Suprapubic skin (tissue), 4 donors: ENCODE results near the gene GPR156. TPM values are rescaled to one million over a fixed set of nuclear protein-coding genes. Genes with fewer than 3 reads are reported as not detected.

Source experiments
- DNase-seq, 2 donors: peaks; one replicate each; pipeline ENCODE4 v3.0.0-alpha.2; 2019; ENCODE audit warnings: low spot score in 2 of 2
- H3K27ac ChIP-seq: fragments of 200-600 bp; sonication (generic); one replicate; pipeline ENCODE4 v1.5.1; 2019
- H3K27me3 ChIP-seq: fragments of 200-600 bp; sonication (generic); one replicate; pipeline ENCODE4 v1.5.1; 2019
- H3K36me3 ChIP-seq: fragments of 200-600 bp; sonication (generic); one replicate; pipeline ENCODE4 v1.5.1; 2019
- H3K4me1 ChIP-seq: fragments of 200-600 bp; sonication (generic); one replicate; pipeline ENCODE4 v1.5.1; 2019
- H3K4me3 ChIP-seq: fragments of 200-600 bp; sonication (generic); one replicate; pipeline ENCODE4 v1.5.1; 2019; ENCODE audit warnings: mild to moderate bottlenecking
- H3K9me3 ChIP-seq: fragments of 200-600 bp; sonication (generic); one replicate; pipeline ENCODE4 v1.5.1; 2019
- CTCF ChIP-seq, 2 donors: fragments of 200-600 bp in 1 of 2; fragments of 450-650 bp in 1 of 2; sonication (generic) in 1 of 2; IDR thresholded peaks; one replicate each; pipeline ENCODE4 v1.5.1; 2016 to 2019; ENCODE audit warnings: antibody characterized with exemption in 2 of 2, mild to moderate bottlenecking in 1 of 2, moderate library complexity in 1 of 2
- EP300 ChIP-seq: sonication (generic); formaldehyde crosslinking; IDR thresholded peaks from one replicate; pipeline ENCODE4 v1.6.1; 2017; ENCODE audit warnings: antibody characterized with exemption
- POLR2A ChIP-seq, 2 donors: fragments of 450-650 bp; IDR thresholded peaks; one replicate each; pipeline ENCODE4 v1.6.1; 2017; ENCODE audit warnings: antibody characterized with exemption in 2 of 2, mild to moderate bottlenecking in 2 of 2, moderate library complexity in 2 of 2
- POLR2AphosphoS5 ChIP-seq, 3 donors: sonication (generic); formaldehyde crosslinking; IDR thresholded peaks; one replicate each; pipeline ENCODE4 v1.6.1; 2017; ENCODE audit warnings: antibody characterized with exemption in 3 of 3
- WGBS: methylation state at CpG from one replicate; pipeline ENCODE4 v1.1.5; 2018; 5-methylcytosine and 5-hydroxymethylcytosine counted together
- total RNA-seq, 4 donors: library from RNA; depleted of rRNA; stranded (reverse); fragments of >200 nt; gene quantifications; one replicate each; pipeline ENCODE4 v1.1.0, GENCODE V29; 2016

The GPR156 gene
- total RNA-seq, 4 donors from 2014 or later, result 0.29 to 0.72 (median 0.30) TPM; not detected in 1

DNA sequence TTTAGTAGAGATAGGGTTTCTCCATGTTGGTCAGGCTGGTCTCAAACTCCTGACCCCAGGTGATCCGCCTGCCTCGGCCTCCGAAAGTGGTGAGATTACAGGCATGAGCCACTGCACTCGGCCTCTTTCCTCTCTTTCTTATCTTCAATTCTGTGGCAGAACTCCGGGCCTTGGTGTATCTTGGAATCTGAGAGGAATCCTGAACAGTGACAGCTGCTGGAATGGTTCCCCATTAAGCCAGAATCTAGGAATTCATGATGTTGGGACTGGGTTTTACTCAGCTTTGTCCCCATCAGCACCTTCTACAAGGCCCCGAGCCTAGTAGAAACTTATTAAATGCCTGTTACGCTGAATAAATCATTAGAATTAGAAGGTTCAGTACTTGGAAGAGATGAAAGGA is 81.4 kb downstream of the GPR156 start:
- Histone ChIP-seq H3K9me3 (no peaks in the 10 kb centered on the region), H3K36me3 (no peaks in the 10 kb centered on the region), H3K4me1 (peaks cover 16% of the 10 kb centered on the region), H3K27me3 (no peaks in the 10 kb centered on the region), H3K27ac (no peak overlapping the region), H3K4me3 (no peak overlapping the region)
- no peak for DNase-seq
- TF ChIP-seq EP300, result no peak
- no peak for TF ChIP-seq CTCF (IDR thresholded peaks at IDR 0.05)
- TF ChIP-seq POLR2AphosphoS5 (IDR thresholded peaks at IDR 0.05), result no peak
- no peak for TF ChIP-seq POLR2A (IDR thresholded peaks at IDR 0.05)
- 89% methylated on average over 7 of the region's 7 CpGs for WGBS

DNA sequence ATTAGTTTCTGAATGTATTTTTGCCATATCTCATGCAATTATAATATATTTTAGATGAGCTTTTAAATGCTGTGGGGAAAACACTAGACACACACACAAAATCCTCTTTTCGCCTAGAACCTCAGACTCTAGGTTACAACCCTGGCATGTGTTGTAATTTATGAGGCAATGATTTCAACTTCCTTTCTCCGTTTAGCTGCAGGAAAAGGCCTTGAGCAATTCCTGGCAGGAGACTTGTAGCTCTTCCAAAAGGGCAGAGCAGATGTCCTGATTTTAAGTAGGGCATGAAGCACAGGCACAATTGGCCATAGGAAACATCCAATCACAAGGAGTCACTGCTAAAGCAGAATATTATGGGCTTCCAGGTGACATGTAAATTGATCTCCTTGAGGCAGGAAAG is 82.0 kb downstream of the GPR156 start:
- Histone ChIP-seq H3K27me3 (no peaks in the 10 kb centered on the region), H3K4me3 (no peak overlapping the region), H3K9me3 (no peaks in the 10 kb centered on the region), H3K36me3 (no peaks in the 10 kb centered on the region), H3K27ac (no peak overlapping the region), H3K4me1 (peaks cover 16% of the 10 kb centered on the region)
- WGBS, result 4% methylated on average over 2 of the region's 2 CpGs
- DNase-seq, result no peak
- TF ChIP-seq CTCF (IDR thresholded peaks at IDR 0.05) (no peak), POLR2A (IDR thresholded peaks at IDR 0.05) (no peak), POLR2AphosphoS5 (IDR thresholded peaks at IDR 0.05) (no peak), EP300 (no peak)

DNA sequence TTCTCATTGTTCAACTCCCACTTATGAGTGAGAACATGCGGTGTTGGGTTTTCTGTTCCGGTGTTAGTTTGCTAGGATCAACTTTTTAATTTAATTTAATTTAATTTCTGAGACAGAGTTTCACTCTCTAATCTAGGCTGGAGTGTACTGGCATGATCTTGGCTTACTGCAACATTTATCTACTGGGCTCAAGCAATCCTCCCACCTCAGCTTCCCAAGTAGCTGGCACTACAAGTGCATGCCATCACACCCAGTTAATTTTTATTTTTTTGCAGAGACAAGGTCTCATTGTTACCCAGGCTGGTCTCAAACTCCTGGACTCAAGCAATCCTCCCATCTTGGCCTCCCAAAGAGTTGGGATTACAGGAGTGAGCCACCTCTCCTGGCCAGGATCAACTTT is 82.7 kb downstream of the GPR156 start:
- Histone ChIP-seq H3K36me3 (no peaks in the 10 kb centered on the region), H3K9me3 (no peaks in the 10 kb centered on the region), H3K4me3 (no peak overlapping the region), H3K27ac (no peak overlapping the region), H3K27me3 (no peaks in the 10 kb centered on the region), H3K4me1 (peaks cover 16% of the 10 kb centered on the region)
- 95% methylated on average over 2 of the region's 2 CpGs for WGBS
- no peak for DNase-seq
- TF ChIP-seq POLR2AphosphoS5 (IDR thresholded peaks at IDR 0.05) (no peak), POLR2A (IDR thresholded peaks at IDR 0.05) (no peak), EP300 (no peak), CTCF (IDR thresholded peaks at IDR 0.05) (no peak)

GRCh38 chr3:120200493-120201235 is 84.4 kb downstream of the GPR156 start:
- Histone ChIP-seq H3K27ac (no peak overlapping the region), H3K4me1 (peaks cover 16% of the 10 kb centered on the region), H3K27me3 (no peaks in the 10 kb centered on the region), H3K9me3 (no peaks in the 10 kb centered on the region), H3K36me3 (no peaks in the 10 kb centered on the region), H3K4me3 (no peak overlapping the region)
- no peak for TF ChIP-seq POLR2A (IDR thresholded peaks at IDR 0.05)
- TF ChIP-seq EP300, result no peak
- TF ChIP-seq CTCF (IDR thresholded peaks at IDR 0.05), result no peak
- no peak for TF ChIP-seq POLR2AphosphoS5 (IDR thresholded peaks at IDR 0.05)
- DNase-seq, result no peak
- 89% methylated on average over 6 of the region's 6 CpGs for WGBS

DNA sequence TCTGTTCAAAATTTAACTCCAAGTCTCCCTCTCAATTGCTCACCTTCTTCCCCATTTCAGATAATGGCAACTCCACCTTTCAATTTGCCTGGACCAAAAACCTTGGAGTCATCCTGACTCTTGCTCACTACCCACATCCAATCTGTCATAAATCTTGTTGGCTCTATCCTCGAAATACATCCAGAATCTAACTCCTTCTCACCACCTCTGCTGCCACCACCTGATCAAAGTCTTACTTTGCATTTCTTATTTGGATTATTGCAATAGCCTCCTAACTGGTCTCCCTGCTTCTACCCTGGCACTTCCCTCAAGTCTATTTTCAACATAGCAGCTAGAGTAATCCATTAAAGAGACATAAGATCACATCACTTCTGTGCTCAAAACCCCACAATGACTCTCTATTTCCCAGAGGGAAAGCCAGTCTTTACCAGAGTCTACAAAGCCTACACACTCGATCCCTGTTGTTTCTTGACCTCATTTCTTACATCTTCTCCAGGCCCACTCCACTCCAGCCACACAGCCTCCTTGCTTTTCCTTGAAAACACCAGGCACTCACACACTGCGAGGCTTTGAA is 86.6 kb downstream of the GPR156 start:
- no peak overlapping the region for H3K4me3 ChIP-seq
- H3K4me1 ChIP-seq, result peaks cover 13% of the 10 kb centered on the region
- no peak for DNase-seq
- TF ChIP-seq EP300 (no peak), CTCF (IDR thresholded peaks at IDR 0.05) (no peak), POLR2A (IDR thresholded peaks at IDR 0.05) (no peak), POLR2AphosphoS5 (IDR thresholded peaks at IDR 0.05) (no peak)
- H3K36me3 ChIP-seq, result no peaks in the 10 kb centered on the region
- H3K27me3 ChIP-seq, result no peaks in the 10 kb centered on the region
- WGBS, result 69% methylated on average over 3 of the region's 3 CpGs
- no peaks in the 10 kb centered on the region for H3K9me3 ChIP-seq
- no peak overlapping the region for H3K27ac ChIP-seq
